Activated CD4-positive, CD25-positive, alpha-beta regulatory T cell treated with anti-CD3 and anti-CD28 coated beads, Interleukin-2, amount 50 U/mL, for 72 hours (primary cell): ENCODE results near the gene P2RX6.

Experiments
- DNase-seq: peaks from one replicate; pipeline ENCODE4 v3.0.0; 2021

Gene P2RX6

DNA sequence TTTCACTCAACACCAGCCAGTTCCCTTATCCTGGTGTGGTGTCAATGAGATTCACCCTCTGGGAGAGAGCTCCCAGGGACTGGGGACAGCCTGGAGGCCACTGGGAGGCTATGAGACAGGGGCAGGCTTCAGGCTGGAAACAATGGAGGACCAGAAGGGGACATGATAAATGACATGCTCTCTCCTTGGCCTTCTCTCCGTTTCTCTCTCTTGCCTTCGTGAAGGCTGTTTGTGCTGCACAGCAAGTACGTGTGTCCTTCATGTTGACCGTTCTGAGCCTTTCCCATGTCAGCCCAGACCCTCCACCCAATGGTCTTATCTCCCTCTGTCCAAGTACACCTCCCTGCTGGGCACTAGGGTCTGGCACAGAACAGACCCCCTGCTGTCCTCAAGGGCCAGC lies 34.4 kb upstream of the P2RX6 start:
- DNase-seq, result no peak

DNA sequence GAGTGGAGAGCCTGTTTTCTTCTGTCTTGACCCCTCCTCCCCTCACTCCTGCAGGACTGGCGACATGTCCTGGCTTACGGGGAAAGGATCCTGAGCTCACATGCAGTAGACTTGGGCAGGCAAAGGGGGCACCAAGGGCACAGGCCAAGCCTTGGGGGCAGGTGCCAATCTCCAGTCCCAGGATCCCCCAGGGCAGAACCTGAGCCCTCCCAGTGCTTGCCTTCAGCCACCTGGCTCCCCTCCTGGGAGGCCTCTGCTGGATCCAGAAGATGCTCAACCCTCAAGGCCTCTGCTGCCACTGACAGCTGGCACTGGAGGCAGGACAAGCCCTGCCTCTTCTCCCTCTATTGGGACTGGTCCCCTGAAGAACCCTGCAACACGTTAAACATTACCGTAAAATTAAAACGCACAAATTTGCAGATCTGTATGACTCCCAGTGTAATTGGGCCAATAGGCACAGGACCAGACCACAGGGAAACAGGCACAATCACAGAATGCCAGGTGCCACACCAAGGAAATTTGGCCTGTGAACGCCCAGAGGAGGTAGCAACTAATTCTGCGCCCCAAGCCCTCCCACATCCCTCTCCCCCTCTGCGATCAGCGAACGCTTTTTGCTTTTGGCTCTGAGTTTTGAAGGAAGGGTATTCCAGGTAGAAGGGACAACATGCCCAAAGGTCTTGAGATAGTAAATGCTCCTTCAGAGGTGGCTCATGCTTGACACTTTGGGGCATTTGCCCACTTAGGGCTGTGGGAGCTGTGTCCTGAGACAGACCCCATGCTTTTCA lies 33.8 kb upstream of the P2RX6 start:
- no peak for DNase-seq

DNA sequence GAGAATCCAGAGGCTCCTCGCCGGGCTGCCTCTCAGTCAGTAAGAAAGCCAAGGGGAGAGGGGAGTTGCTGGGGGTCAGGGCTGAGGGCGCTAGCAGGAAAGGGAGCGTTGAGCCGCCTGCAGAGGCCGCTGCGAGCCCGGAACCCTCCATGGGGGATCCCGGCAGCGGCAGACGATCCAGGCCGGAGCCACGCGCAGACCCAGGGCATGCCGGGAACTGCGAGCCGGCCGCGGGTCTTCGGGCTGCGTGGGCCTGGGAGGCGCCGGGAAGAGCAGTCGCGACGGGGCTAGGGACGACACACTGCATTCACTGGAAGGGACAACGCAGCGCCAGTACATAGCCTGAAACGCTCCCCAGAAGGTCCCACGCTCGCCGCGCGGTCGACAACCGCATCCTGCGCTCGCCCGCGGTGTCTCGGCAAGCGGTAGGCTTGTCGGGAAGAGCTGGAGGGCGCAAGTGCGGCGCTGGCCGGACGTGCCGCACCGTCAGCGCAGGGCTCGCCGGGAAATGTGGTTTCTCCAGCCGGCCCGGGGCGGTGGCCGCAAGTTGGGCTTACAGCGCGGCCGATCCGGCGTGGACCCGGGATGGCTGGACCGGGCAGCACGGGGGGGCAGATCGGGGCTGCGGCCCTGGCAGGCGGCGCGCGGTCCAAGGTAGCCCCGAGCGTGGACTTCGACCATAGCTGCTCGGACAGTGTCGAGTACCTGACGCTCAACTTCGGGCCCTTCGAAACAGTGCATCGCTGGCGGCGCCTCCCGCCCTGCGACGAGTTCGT lies 33.0 kb upstream of the P2RX6 start, which contains the start of gene LZTR1:
Gene LZTR1, plus strand, starts transcription at position 511 of the 776 bp plus-strand sequence. Its CDS starts 75 bp downstream, at position 586.
- peak; percentile 82 for DNase-seq

DNA sequence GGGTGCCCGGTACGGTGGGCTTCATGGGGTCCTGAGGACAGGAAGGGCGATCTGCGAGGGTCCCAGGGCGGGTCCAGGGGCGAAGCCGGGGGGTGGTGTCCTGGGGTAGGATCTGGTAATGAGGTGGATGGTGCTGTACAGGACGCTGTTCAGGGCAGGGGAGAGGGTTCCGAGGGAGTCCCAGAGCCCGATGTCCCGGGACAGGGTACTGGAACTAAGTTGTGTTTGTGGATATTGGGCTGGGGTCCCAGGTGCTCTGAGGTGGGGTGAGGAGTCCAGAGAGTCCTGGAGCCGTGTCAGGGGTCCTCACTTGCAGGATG lies 32.4 kb upstream of the P2RX6 start:
- DNase-seq, result no peak

DNA sequence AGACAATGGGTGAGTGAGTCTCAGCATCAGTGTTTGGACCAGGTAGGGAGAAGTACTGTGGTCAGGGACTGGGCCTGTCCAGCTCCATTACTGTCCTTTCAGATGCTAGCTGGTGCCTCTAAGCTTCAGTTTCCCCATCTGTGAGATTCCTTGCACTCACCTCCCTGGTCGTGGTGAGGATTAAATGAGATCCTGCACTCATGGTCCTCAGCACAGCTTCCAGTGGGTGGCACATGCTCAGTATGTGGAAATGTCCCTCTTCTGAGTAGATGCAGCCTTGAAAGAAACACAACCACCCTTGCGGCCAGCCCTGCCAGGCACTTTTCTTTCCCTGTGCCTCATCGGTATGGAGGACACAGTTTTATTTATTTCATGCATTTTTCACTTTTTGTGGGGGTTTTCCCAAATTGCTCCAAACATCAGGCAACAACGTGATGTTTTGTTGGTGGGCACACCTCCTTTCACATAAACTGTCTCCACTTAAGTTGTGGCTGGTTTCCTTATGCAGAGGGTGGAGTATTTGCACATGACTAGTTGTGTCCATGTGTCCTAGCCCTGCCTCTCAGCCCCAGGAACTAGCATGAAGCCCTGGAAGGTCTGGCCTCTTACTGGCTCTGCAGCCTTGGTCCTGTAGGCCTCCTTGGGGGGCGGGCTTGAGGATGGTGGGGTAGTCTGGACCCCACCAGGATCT lies 31.7 kb upstream of the P2RX6 start:
- peak; percentile 19 for DNase-seq

DNA sequence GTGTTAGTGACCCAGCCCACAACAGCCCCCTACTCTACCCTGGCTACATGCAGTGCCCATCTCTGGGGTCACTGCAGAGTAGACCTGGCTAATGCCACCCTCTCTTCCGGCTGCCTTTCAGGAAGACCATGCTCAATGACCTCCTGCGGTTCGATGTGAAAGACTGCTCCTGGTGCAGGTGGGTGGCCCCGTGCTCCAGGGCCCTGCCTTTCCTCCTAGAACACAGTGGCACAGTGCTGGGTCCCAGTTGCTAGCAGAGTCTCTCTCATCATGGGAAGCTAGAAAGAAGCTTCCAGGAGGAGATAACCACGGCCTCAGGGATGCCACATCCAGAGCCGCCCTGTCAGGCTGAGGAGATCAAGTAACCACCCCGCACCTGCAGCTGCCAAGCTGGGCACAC lies 29.2 kb upstream of the P2RX6 start:
- no peak for DNase-seq

DNA sequence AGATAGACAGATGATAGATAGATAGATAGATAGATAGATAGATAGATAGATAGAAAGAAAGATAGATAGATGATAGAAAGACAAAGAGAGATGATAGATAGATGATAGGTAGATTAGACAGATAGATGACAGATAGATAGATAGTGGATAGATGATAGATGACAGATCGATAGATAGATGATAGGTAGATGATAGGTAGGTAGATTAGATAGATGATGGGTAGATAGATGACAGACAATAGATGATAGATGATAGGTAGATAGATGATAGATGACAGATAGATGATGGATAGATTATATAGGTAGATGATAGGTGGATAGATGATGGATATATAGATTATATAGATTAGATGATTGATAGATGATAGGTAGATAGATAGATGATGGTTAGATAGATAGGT lies 28.6 kb upstream of the P2RX6 start:
- DNase-seq, result no peak

DNA sequence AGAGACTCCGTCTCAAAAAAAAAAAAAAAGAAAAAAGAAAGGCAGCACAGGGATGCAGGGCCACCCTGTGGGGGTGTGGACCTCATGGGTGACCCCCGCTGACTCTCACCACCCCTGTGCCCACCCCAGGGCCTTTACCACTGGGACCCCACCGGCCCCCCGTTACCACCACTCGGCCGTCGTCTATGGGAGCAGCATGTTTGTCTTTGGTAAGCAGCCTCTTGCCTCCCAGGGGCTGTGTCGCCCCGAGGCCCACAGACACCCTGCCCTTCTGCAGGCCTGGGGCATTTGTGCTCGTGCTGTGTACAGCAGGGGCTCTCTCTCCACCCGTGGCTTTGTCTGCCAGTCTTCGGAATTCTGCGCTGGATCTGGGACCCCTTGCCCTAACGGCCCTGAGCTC lies 27.6 kb upstream of the P2RX6 start:
- DNase-seq, result no peak

DNA sequence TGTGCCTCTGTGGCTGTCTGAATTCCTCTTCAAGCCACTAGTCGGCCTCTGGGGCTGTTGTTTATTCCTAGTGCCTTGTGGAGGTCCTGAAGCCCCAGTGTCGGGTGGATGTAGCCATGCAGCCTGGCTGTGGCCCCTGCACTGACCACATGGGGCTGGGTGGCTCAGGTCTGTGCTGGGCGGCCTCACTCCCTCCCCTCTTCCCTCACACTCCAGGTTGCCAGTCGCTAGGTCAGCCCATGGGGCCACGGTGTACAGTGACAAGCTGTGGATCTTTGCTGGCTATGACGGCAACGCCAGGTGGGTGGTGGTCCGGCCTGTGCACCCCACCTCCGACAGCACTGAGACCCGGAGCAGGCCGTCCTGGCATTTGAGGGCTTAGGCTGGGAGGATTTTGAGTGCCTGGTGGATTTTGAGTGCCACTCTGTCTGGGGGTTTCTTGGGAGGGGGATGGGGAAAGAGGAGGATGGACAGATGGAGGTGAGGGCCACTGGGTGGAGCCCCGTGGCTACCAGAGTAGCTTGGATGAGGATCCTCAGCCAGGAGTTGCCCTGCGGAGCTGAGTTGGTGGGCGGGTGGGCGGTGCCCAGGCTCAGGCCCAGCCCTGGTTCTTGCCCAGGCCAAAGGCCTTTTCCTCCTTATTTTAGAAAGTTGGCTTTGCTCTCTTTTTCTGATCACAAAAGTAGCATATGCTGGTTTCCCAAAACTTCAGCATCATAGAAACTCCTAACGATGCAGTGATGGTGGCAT lies 26.2 kb upstream of the P2RX6 start:
- DNase-seq, result no peak

DNA sequence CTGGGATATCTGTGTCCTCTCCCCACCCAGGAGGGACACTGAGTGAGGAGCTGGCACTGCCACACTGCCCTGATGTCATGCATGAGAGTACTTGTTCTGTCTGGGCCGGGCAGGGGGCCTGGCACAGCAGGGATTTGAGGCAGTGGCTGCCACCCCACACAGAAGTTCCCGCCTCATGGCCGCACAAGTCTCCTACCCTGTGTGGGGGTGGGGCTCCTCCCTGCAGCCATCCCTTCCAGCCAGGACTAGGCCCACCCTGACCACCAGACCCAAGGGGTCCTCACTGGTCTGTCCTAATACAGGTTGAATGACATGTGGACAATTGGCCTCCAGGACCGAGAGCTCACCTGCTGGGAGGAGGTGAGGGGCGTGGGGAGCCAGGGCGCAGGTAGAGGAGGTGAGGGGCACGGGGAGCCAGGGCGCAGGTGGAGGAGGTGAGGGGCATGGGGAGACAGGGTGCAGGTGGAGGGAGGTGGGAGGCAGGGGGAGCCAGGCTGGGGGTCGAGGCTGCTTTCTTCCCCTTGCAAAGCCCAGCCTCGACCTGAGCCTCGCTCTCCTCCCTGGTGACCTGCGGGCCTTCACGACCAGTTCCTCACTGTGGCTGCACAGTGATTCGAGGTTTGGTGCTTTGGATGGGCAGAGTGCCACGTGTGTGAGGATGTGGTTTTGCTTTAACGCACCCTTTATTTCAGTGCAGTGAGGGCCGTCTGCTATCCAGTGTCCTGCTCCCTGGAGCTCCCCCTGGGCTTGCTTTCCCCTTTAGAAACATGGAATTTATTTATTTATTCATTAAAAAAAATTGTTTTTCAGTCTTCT lies 25.4 kb upstream of the P2RX6 start:
- no peak for DNase-seq

DNA sequence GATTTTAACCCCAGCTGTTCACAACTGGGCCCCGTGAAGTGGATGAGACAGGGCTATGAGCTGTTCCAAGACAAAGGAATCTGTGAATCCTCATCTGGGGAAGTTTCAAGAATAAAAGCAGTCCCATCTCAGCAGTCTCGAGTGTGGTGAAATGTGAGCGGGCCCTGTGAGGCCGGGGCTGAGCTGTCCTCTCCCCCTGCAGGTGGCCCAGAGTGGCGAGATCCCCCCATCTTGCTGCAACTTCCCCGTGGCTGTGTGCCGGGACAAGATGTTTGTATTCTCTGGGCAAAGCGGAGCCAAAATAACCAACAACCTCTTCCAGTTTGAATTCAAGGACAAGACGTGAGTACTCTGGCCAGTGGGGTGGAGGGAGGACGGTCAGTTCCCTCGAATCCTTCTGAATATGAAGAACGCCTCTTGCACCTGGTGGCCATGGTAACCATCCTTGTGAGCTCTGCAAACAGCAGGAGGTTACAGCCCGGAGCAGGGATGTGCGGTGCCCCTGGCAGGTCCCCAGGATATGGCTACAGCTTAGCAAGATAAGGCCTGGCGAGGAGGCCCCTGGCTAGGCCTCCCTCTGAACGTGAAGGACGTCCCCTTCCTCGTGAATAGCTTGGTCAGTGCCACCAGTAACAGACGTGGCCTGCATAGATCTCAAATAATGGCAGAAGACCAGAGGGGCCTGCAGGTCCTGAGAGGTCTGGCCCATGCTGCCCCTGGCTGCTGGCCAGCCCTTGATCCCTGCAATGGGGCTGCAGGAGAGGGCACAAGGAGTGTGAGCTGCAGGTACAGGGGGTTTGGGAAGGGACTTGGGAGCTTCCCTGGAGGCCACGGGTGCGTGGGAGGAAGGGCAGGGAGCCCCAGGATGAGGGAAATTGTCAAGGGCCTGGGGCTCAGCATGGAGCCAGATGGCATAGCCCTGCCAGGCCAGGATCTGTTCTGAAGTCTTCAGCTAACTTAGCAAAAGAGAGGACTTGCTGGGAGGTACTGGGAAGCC lies 24.5 kb upstream of the P2RX6 start:
- no peak for DNase-seq

DNA sequence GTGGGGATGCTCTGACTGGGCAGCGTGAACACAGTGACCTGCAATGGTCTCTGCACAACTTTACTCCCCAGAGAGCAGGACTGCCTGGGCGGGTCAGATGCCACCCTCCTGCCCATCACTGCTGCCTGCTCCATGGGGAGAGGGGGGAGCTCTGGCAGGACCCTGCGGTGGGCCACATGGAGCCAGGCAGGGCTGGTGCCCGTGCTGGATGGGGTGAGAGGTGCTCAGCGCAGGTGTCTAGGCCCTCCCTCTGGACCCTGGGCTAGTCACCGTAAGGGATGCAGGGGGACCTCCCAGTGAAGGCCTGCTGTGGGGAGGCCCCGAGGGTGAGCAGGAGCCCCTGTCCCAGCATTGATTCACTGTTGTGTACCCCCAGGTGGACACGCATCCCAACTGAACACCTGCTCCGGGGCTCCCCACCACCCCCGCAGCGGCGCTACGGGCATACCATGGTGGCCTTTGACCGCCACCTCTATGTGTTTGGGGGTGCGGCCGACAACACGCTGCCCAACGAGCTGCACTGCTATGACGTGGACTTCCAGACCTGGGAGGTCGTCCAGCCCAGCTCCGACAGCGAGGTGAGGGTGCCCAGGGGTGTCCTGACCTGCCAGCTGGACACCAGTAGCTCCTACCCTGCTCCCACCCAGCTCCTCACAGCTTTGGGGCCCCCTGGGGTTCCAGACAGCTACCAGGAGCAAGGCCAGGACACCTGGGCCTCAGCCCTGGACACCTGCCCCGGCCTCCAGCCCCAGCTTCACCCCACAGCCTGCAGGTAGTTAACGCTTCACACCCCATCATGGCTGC lies 23.5 kb upstream of the P2RX6 start:
- DNase-seq, result no peak

DNA sequence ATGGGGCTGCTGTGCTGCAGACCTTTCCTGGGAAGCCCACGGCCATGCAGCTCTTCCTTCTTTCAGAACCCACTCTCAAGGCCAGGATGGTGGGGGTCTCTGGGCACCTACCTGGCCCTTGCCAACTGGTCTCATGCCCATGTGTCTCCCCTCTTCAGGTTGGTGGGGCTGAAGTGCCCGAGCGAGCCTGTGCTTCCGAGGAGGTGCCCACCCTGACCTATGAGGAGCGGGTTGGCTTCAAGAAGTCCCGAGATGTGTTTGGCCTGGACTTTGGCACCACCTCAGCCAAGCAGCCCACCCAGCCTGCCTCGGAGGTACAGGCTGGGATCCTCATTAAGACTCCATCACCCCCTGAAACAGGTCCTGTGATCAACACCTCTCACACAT lies 22.9 kb upstream of the P2RX6 start:
- no peak for DNase-seq

DNA sequence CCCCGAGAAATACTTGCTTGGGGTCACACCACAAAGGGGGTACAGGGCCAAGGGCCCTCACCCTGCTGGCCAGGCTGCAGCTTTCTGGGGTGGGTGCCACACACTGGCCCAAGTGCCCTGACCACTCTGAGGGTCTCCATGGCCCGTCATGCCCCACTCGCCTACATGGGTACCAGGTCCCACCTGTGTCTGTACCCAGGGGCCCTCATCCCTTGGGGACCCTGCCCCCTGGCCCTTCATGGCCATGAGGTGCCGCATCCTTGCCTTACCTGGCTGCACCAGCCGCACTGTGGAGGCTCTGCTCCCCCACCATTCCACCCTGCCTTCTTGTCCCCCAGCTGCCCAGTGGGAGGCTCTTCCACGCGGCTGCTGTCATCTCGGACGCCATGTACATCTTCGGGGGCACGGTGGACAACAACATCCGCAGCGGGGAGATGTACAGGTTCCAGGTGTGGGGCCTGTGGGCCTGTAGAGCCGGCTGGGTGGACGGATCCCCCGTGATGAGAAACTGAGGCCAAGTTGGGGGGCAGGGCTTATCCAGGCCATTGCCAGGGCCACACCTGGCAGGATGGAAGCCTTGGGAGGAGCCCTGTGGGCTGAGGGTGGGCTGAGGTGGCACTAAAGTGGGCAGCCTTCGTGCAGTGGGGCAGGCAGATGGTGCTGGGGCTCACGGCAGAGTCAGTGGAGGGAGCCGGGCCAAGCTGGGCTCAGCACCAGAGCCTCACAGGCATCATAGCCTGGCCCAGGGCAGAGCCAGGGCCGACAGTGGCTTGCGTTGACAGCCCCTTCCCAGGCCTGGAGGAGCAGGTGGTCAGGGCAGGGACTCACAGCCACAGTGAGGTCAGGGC lies 22.3 kb upstream of the P2RX6 start:
- DNase-seq, result no peak

DNA sequence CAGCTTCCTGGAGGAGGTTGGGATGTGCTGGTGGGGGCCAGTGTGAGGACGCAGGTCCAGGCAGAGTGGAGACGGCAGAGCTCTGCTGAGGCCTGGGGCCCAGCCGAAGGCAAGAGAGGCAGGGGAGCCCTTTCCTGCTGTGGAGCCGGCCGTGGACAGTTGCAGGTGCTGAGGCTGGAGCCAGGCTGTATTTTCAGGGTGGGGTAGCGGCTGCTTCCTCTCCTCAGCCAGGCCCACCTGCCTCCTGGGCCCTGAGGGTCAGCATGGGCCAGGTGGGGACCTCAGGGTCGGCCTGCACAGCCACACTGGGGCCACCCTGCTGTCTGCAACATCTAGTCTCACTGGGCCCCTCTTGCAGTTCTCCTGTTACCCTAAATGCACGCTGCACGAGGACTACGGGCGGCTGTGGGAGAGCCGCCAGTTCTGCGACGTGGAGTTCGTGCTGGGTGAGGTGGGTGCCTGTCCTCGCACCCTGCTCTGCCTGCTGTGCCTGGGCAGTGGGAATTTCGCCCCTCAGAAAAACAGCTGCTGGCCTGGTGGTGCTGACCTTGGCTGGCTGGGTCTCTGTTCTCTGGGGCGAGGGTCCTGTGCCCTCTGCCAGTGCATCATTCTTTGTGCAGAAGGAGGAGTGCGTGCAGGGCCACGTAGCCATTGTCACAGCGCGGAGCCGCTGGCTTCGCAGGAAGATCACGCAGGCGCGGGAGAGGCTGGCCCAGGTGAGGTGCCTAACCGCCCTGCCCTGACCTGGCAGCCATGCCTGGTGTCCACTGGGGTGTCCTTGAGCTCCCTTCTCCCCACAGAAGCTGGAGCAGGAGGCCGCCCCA lies 21.4 kb upstream of the P2RX6 start:
- no peak for DNase-seq

DNA sequence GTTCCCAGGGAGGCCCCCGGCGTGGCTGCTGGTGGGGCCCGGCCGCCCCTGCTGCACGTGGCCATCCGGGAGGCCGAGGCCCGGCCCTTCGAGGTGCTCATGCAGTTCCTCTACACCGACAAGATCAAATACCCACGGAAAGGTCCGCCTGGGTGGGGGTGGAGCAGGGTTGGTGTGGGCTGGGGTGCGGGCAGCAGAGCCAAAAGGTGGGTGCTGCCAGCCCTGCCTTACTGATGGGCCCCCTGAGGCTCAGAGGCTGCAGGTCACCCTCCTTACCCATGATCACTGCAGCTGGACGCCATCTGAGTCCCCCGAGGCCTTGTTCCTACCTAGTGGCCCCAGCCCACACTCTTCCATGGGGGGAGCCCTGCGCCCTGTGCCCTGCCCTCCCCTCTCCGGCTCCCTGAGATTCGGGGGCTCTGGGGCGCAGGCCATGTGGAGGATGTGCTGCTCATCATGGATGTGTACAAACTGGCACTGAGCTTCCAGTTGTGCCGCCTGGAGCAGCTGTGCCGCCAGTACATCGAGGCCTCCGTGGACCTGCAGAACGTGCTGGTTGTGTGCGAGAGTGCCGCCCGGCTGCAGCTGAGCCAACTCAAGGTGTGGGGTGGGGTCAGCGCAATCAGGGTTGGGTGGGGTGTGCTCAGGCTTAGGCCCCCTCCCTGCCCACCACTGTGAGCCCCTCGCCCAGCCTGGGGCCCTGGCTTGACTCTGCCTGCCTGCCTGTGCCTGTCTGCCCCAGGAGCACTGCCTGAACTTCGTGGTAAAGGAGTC lies 20.6 kb upstream of the P2RX6 start:
- DNase-seq, result no peak

DNA sequence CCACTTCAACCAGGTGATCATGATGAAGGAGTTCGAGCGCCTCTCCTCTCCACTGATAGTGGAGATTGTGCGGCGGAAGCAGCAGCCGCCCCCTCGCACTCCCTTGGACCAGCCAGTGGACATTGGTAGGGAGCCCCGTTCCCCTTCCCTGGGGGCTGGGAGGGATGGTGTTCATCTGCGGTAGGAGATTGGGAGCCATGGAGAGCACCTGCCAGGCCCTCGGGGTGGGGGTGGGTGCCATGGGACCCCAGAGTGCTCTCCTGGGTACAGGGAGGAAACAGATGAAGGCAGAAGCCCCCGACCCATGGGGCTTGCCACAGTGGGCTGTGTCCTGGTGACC lies 20.1 kb upstream of the P2RX6 start:
- peak; percentile 21 for DNase-seq
